Thyroid gland (tissue), 4 donors: ENCODE data around the gene NDEL1. TPM values are rescaled to one million over a fixed set of nuclear protein-coding genes. Genes with fewer than 3 reads are reported as not detected.

Experiments
- DNase-seq, 2 donors: peaks; one replicate each; pipeline ENCODE4 v3.0.0-alpha.2; 2019
- H3K27ac ChIP-seq, 3 donors: fragments of 200-600 bp; sonication (generic); 1 replicate in 2 of 3; 2 replicates in 1 of 3; pipeline ENCODE4 v1.5.1; 2016 to 2019; ENCODE audit warnings: mild to moderate bottlenecking in 1 of 3, moderate library complexity in 1 of 3
- H3K27me3 ChIP-seq: fragments of 200-600 bp; sonication (generic); one replicate; pipeline ENCODE4 v1.5.1; 2019
- H3K36me3 ChIP-seq, 2 donors: fragments of 200-600 bp; sonication (generic); one replicate each; pipeline ENCODE4 v1.5.1; 2016 to 2019
- H3K4me1 ChIP-seq, 2 donors: fragments of 200-600 bp; sonication (generic); one replicate each; pipeline ENCODE4 v1.5.1; 2017 to 2019
- H3K4me3 ChIP-seq, 3 donors: fragments of 200-600 bp; sonication (generic); replicated peaks in 1 of 3; 1 replicate in 2 of 3; 2 replicates in 1 of 3; pipeline ENCODE4 v1.5.1; 2016; ENCODE audit warnings: mild to moderate bottlenecking in 1 of 3
- H3K9me3 ChIP-seq: fragments of 200-600 bp; sonication (generic); one replicate; pipeline ENCODE4 v1.5.1; 2017
- CTCF ChIP-seq, 6 experiments: fragments of 200-600 bp in 3 of 6; fragments of 450-650 bp in 3 of 6; sonication (generic) in 3 of 6; IDR thresholded peaks; one replicate each; pipeline ENCODE4 v1.5.1; 2016 to 2019; ENCODE audit warnings: antibody characterized with exemption in 6 of 6, mild to moderate bottlenecking in 2 of 6, inconsistent platforms in 1 of 6, moderate library complexity in 1 of 6
- POLR2A ChIP-seq, 2 donors: fragments of 450-650 bp; IDR thresholded peaks; one replicate each; pipeline ENCODE4 v1.6.1; 2017; ENCODE audit warnings: antibody characterized with exemption in 2 of 2, mild to moderate bottlenecking in 2 of 2, moderate library complexity in 1 of 2
- WGBS, 2 donors: methylation state at CpG; one replicate each; pipeline ENCODE4 v1.1.5; 2017; 5-methylcytosine and 5-hydroxymethylcytosine counted together
- intact Hi-C: fragments of 100-400 bp; cut with DNase I; formaldehyde crosslinking; loops from one replicate; pipeline ENCODE4 v1.15.1; 2023
- total RNA-seq, 4 donors: library from RNA; depleted of rRNA; stranded (reverse); fragments of >200 nt; gene quantifications; one replicate each; pipeline ENCODE4 v1.2.3, GENCODE V29; 2016

Gene NDEL1
- total RNA-seq, 4 donors from 2014 or later = 56.0 to 77.7 (median 59.5) TPM

GRCh38 chr17:8453326-8453725 lies 17.6 kb downstream of the NDEL1 start:
- H3K4me3 ChIP-seq = no peak overlapping the region
- no peaks in the 10 kb centered on the region for H3K27me3 ChIP-seq
- no peak for DNase-seq
- no peak overlapping the region for H3K27ac ChIP-seq
- intact Hi-C loops = no loop called here
- no peaks in the 10 kb centered on the region for H3K9me3 ChIP-seq
- H3K4me1 ChIP-seq = no peaks in the 10 kb centered on the region
- TF ChIP-seq POLR2A (IDR thresholded peaks at IDR 0.05) (no peak), CTCF (IDR thresholded peaks at IDR 0.05) (no peak)
- peaks cover 50 to 61% of the 10 kb centered on the region in 2 donors for H3K36me3 ChIP-seq
- WGBS, 2 donors = 86 to 89% methylated on average over 3 of the region's 3 CpGs

GRCh38 chr17:8455665-8456209 lies 20.1 kb downstream of the NDEL1 start:
- 84 to 86% methylated on average over 2 of the region's 2 CpGs for WGBS, 2 donors
- H3K36me3 ChIP-seq = peaks cover 49 to 51% of the 10 kb centered on the region in 2 donors
- no peaks in the 10 kb centered on the region for H3K4me1 ChIP-seq
- H3K27me3 ChIP-seq = no peaks in the 10 kb centered on the region
- DNase-seq = no peak
- no peak overlapping the region for H3K4me3 ChIP-seq
- no peak for TF ChIP-seq POLR2A (IDR thresholded peaks at IDR 0.05)
- TF ChIP-seq CTCF (IDR thresholded peaks at IDR 0.05) = no peak
- H3K9me3 ChIP-seq = no peaks in the 10 kb centered on the region
- intact Hi-C loops = no loop called here
- H3K27ac ChIP-seq = no peak overlapping the region

- Histone ChIP-seq H3K27me3 (no peaks in the 10 kb centered on the region), H3K9me3 (no peaks in the 10 kb centered on the region), H3K4me3 (no peak overlapping the region), H3K4me1 (no peaks in the 10 kb centered on the region), H3K36me3 (peaks cover 49 to 51% of the 10 kb centered on the region in 2 donors), H3K27ac (no peak overlapping the region)
- no peak for DNase-seq
- 90 to 91% methylated on average over 6 of the region's 6 CpGs for WGBS, 2 donors
- intact Hi-C loops = no loop called here
- TF ChIP-seq POLR2A (IDR thresholded peaks at IDR 0.05) (no peak), CTCF (IDR thresholded peaks at IDR 0.05) (no peak)
These were observed 22.4 kb downstream of the NDEL1 start for GRCh38 chr17:8458128-8458527.

- Histone ChIP-seq H3K9me3 (no peaks in the 10 kb centered on the region), H3K27me3 (no peaks in the 10 kb centered on the region), H3K4me3 (no peak overlapping the region), H3K36me3 (peaks cover 45 to 55% of the 10 kb centered on the region in 2 donors), H3K27ac (no peak overlapping the region), H3K4me1 (no peaks in the 10 kb centered on the region)
- 95% methylated on average over 4 of the region's 4 CpGs for WGBS, 2 donors
- DNase-seq = no peak
- intact Hi-C loops = no loop called here
- TF ChIP-seq POLR2A (IDR thresholded peaks at IDR 0.05) = no peak
- TF ChIP-seq CTCF (IDR thresholded peaks at IDR 0.05) = no peak
These were observed 23.4 kb downstream of the NDEL1 start for GRCh38 chr17:8459107-8459506.

GRCh38 chr17:8459831-8460230 lies 24.1 kb downstream of the NDEL1 start:
- 95 to 96% methylated on average over 3 of the region's 3 CpGs for WGBS, 2 donors
- H3K4me1 ChIP-seq = no peaks in the 10 kb centered on the region
- DNase-seq = no peak
- intact Hi-C loops = no loop called here
- H3K36me3 ChIP-seq = peaks cover 40 to 52% of the 10 kb centered on the region in 2 donors
- H3K27ac ChIP-seq = no peak overlapping the region
- no peak for TF ChIP-seq POLR2A (IDR thresholded peaks at IDR 0.05)
- TF ChIP-seq CTCF (IDR thresholded peaks at IDR 0.05) = no peak
- no peak overlapping the region for H3K4me3 ChIP-seq
- no peaks in the 10 kb centered on the region for H3K9me3 ChIP-seq
- H3K27me3 ChIP-seq = no peaks in the 10 kb centered on the region
